Measurements from ENCODE around the gene EPS8L2. TPM values are rescaled to one million over a fixed set of nuclear protein-coding genes. Genes with fewer than 3 reads are reported as not detected.

Gene EPS8L2
- total and polyA plus RNA-seq, 2 of the 13 experiments (the other 11 are each of a cell fraction or from before 2014, with no cell fraction given) = 89.3 to 416 TPM

DNA sequence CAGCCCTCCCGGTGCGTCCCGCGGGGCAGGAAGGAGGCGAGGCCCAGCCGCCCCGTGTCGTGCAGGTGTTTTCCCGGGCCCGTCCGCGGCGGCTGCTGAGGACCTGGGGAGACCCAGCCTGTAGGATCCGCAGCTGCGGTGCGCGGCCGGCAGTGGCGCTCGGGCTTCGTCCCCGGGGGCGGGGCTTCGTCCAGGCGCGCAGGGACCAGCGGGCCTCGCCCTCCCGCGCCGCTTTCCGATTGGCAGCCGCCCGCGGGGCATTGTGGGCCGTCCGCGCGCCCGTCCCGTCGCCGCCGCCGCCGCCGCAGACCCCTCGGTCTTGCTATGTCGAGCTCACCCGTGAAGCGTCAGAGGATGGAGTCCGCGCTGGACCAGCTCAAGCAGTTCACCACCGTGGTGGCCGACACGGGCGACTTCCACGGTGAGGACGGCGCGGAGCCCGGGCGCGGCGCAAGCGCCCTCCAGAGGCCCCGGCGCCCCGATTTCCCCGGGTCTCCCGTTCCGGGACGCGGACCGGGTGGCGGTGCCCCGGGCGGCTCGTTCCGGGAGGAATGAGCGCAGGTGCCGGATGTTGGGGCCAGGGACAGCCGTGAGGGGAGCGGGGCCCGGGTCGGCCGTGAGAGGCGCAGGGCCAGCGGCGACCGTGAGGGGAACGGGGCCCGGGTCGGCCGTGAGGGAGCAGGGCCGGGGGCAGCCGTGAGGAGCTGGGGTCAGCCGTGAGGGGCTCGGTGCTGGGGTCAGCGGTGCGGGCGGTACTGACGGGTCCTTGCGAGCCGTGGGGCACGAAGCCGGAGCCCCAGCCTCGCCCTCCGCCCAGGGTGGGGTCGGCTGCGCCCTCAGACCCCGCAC lies 41.4 kb downstream of the EPS8L2 start, which contains the start of gene TALDO1 (continued):
- TF ChIP-seq SRY (CRISPR knock-in tag; IDR thresholded peaks at IDR 0.05) (no peak; the same call in 1 of the 2 replicates), ZNF33A (CRISPR knock-in tag; IDR thresholded peaks at IDR 0.05; ENCODE audit: borderline replicate concordance) (no peak), LCORL (IDR thresholded peaks at IDR 0.05) (no peak), LCORL (CRISPR knock-in tag; IDR thresholded peaks at IDR 0.05) (0 out of 2 replicates have a peak, but pooled peaks have one; percentile 9), TCF7L2 (IDR thresholded peaks at IDR 0.05; ENCODE audit: low read depth, low read length) (no peak), ZNF251 (CRISPR knock-in tag; IDR thresholded peaks at IDR 0.05) (no peak), TBP (CRISPR knock-in tag; IDR thresholded peaks at IDR 0.05) (no peak), ZUFSP (CRISPR knock-in tag; IDR thresholded peaks at IDR 0.05; ENCODE audit: borderline replicate concordance) (no peak), ZFP90 (CRISPR knock-in tag; IDR thresholded peaks at IDR 0.05; ENCODE audit: borderline replicate concordance) (peak; percentile 35; the same call in 1 of the 2 replicates), ZBTB33 (CRISPR knock-in tag; IDR thresholded peaks at IDR 0.05) (0 out of 2 replicates have a peak, but pooled peaks have one; percentile 10), HMG20B (CRISPR knock-in tag; conservative IDR thresholded peaks at IDR 0.05) (no peak), ZNF883 (CRISPR knock-in tag; IDR thresholded peaks at IDR 0.05; ENCODE audit: not compliant biosample characterization) (peak; percentile 56), KLF13 (CRISPR knock-in tag; IDR thresholded peaks at IDR 0.05) (peak; percentile 43; the same call in 1 of the 2 replicates), MIXL1 (CRISPR knock-in tag; IDR thresholded peaks at IDR 0.05) (no peak)
- TF ChIP-seq, protein P1, sequence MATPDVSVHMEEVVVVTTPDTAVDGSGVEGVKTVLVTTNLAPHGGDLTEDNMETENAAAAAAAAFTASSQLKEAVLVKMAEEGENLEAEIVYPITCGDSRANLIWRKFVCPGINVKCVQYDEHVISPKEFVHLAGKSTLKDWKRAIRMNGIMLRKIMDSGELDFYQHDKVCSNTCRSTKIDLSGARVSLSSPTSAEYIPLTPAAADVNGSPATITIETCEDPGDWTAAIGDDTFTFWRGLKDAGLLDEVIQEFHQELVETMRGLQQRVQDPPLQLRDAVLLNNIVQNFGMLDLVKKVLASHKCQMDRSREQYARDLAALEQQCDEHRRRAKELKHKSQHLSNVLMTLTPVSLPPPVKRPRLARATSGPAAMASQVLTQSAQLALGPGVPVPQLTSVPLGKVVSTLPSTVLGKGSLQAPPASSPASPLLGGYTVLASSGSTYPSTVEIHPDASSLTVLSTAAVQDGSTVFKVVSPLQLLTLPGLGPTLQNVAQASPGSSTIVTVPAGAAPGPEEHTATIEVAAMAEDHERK (CRISPR knock-in tag; IDR thresholded peaks at IDR 0.05; ENCODE audit: low read depth) = 0 out of 2 replicates have a peak, but pooled peaks have one; percentile 36
- TF ChIP-seq, protein P2, sequence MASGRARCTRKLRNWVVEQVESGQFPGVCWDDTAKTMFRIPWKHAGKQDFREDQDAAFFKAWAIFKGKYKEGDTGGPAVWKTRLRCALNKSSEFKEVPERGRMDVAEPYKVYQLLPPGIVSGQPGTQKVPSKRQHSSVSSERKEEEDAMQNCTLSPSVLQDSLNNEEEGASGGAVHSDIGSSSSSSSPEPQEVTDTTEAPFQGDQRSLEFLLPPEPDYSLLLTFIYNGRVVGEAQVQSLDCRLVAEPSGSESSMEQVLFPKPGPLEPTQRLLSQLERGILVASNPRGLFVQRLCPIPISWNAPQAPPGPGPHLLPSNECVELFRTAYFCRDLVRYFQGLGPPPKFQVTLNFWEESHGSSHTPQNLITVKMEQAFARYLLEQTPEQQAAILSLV (CRISPR knock-in tag; IDR thresholded peaks at IDR 0.05; ENCODE audit: borderline replicate concordance) = peak; percentile 21; the same call in 1 of the 2 replicates
- TF ChIP-seq, protein P3, sequence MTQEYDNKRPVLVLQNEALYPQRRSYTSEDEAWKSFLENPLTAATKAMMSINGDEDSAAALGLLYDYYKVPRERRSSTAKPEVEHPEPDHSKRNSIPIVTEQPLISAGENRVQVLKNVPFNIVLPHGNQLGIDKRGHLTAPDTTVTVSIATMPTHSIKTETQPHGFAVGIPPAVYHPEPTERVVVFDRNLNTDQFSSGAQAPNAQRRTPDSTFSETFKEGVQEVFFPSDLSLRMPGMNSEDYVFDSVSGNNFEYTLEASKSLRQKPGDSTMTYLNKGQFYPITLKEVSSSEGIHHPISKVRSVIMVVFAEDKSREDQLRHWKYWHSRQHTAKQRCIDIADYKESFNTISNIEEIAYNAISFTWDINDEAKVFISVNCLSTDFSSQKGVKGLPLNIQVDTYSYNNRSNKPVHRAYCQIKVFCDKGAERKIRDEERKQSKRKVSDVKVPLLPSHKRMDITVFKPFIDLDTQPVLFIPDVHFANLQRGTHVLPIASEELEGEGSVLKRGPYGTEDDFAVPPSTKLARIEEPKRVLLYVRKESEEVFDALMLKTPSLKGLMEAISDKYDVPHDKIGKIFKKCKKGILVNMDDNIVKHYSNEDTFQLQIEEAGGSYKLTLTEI (CRISPR knock-in tag; conservative IDR thresholded peaks at IDR 0.05) = no peak

All from HepG2 (cell line).